Activated CD8-positive, alpha-beta memory T cell treated with anti-CD3 and anti-CD28 coated beads for 36 hours (primary cell): ENCODE measurements around the gene LRRIQ4. TPM values are rescaled to one million over a fixed set of nuclear protein-coding genes. Genes with fewer than 3 reads are reported as not detected.

Experiments used
- CTCF ChIA-PET: fragments of 350-600 bp; sonication (Branson Sonifier 250); formaldehyde crosslinking; loops from one replicate; lab custom pipeline; 2021; ENCODE audit warnings: antibody characterized with exemption; lab: Charles Lee
- POLR2A ChIA-PET: fragments of 350-600 bp; sonication (Branson Sonifier 250); formaldehyde crosslinking; loops from one replicate; lab custom pipeline; 2021; ENCODE audit warnings: antibody characterized with exemption; lab: Charles Lee
- total RNA-seq, 2 experiments: library from RNA; stranded (reverse); gene quantifications; one replicate each; pipeline ENCODE4 v1.2.3, GENCODE V29; 2021

LRRIQ4 gene
- total RNA-seq, 2 experiments from 2014 or later: 0.17 to 0.25 TPM

DNA sequence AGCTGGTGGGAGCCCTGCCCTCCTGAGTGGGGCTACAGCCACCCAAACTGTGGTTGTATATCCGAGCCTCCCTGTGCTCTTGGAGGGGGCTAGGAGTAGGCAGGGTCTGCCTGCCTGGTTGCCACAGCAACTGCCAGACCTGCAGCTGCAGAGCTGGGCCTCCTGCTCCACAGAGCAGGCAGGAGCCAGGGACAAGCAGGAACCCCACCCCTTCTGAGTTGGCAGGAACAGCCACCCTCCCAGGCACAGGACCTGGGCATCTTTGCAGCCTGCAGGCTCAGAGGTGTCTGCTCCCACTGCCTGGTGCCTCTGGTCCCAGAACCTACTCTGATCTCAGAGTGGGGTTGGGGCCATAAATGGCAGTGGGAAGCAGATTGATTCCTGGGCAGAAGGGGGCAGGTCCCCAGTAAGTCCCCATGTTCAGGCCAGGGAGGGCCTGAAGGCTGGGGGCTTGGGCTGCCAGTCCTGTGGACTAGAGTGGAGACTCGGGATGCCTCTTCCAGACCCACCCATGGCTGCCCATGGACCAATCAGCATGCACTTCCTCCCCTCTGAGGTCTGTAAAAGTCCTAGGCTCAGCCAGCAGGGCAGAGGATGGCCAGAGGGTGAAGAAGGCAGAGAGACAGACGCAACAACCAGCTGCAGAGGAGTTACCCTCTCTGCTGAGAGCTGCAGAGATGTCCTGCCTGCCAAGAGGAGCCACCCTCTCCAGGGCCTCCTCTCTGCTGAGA lies 67.3 kb downstream of the LRRIQ4 start:
- ChIA-PET POLR2A (interaction anchor here (0.5 kb wide), 1 partner anchor 10 kb away, joined by 8 read pairs; no protein-coding TSS in a partner anchor), CTCF (no interaction called here)

DNA sequence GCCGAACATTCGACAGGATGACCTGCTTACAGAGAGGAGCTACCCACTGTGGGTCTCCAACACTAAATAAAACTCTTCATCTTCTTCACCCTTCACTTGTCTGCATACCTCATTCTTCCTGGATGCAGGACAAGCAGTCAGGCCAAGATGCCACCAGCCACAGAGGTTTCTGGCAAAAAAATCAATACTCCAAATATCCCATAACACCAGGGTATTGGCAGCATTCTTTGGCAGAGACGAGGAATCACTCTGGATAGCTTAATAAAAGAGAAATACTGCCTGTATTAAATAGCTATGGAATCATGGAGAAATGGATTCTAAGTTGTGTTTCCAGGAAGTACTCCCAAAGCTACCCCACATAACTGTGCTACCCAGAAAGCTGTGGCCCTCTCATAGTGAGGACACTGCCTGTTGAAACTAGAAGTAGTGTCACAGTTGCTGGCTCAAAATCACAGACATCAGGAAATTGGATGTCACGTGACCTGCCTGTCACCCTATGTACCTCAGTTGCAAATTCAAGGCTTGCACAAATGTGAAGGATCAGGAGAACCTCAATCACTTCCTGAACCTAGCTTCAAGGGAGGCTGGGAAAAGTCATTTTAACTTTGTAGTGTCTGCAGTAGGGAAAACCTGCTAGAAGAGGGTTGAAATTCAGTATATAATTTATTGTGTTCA lies 68.0 kb downstream of the LRRIQ4 start:
- POLR2A ChIA-PET: interaction anchor here (0.5 kb wide), 1 partner anchor 9 kb away, joined by 8 read pairs; no protein-coding TSS in a partner anchor
- CTCF ChIA-PET: no interaction called here

DNA sequence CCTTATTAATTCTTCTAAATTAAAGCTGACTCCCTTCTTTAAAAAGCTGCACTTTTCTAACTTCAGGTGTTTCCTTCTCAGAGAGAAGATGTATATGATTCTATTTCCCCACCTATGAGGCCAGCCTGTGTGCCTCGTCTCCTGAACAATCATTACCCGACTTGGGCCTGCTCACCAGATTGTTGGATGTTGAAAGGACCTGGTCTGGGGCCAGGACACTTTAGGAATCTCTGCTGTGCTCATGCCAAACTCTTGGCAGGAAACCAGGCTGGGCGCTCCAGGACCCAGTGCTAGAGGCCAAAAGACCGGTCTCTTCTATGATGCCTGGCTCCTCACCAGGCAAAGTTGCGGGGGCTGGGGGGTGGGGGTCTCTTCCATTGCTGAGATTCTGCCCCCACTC lies 74.0 kb downstream of the LRRIQ4 start:
- POLR2A ChIA-PET: no interaction called here
- CTCF ChIA-PET: no interaction called here

Other genes starting within 250 kb of the LRRIQ4 start
- not detected for gene MECOM, start 149.2 kb upstream of the LRRIQ4 start, total RNA-seq
- 10 to 100 TPM; 12.9 to 16.1 TPM for gene TERC, start 47.8 kb upstream of the LRRIQ4 start, total RNA-seq
- gene ACTRT3, start 43.3 kb upstream of the LRRIQ4 start, total RNA-seq: 1 to 10 TPM; 2.5 to 3.0 TPM
- gene MYNN, start 39.5 kb upstream of the LRRIQ4 start, total RNA-seq: 10 to 100 TPM; 17.4 to 18.2 TPM
- gene LRRC34, start within 50 bp of the LRRIQ4 start, total RNA-seq: 1 to 10 TPM; 3.5 to 4.2 TPM
- gene LRRC31, start 57.1 kb downstream of the LRRIQ4 start, total RNA-seq: not detected
- not detected for gene SAMD7, start 98.7 kb downstream of the LRRIQ4 start, total RNA-seq
- 10 to 100 TPM; 57.3 to 61.7 TPM for gene SEC62, start 153.9 kb downstream of the LRRIQ4 start, total RNA-seq
- 1 to 10 TPM; 3.7 to 4.2 TPM for gene GPR160, start 225.1 kb downstream of the LRRIQ4 start, total RNA-seq